ENCODE results near the gene PSME1. TPM values are rescaled to one million over a fixed set of nuclear protein-coding genes. Genes with fewer than 3 reads are reported as not detected.

The PSME1 gene
- polyA plus RNA-seq, 1 donor (not counting 4 experiments of a cell fraction or from before 2014, with no cell fraction given): 75.1 TPM

DNA sequence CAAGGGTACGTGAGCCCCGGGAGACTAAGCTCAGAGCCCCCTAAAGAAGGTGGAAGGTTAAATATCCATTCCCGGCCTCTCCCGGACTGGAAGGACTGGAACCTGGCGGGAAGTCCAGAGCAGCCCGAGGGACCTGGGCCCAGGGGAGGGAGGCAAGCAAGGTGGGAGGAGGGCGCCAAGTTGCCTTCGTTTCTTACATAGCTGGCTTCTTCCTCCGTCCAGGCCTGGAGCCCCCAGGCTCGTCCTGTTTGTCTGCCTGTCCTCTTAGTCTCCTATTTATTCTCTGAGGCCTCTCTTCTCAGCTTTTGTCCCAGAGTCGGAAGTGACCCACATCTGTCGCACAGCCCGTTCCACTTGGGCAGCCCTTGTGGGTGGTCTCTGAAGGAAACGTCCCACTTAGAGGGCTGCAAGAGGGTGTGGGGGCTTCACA is 41.1 kb upstream of the PSME1 start:
- DNase-seq (ENCODE audit: low read depth, low spot score) (no peak), FAIRE-seq (no peak)
- Histone ChIP-seq H3K4me2 (ENCODE audit: control insufficient read depth, extremely low read depth, insufficient read depth, low read depth, low read length) (peak overlapping the region; percentile 85), H2AFZ (ENCODE audit: control insufficient read depth, low read length) (peak overlapping the region; percentile 84), H3K9ac (ENCODE audit: control insufficient read depth, extremely low read depth, insufficient read depth, low read length) (peak overlapping the region; percentile 87), H3K9me3 (ENCODE audit: control insufficient read depth, low read depth, low read length) (no peaks in the 10 kb centered on the region), H3K27ac (ENCODE audit: control insufficient read depth, insufficient read depth, low read length) (peak overlapping the region; percentile 66), H4K20me1 (ENCODE audit: control insufficient read depth, extremely low read depth, insufficient read depth, low read length) (no peaks in the 10 kb centered on the region), H3K4me1 (ENCODE audit: control insufficient read depth, extremely low read depth, insufficient read depth, low read length) (peaks cover 17% of the 10 kb centered on the region), H3K79me2 (ENCODE audit: control insufficient read depth, insufficient read depth, low read length) (peaks cover 2% of the 10 kb centered on the region), H3K27me3 (ENCODE audit: control insufficient read depth, extremely low read depth, insufficient read depth, low read length) (no peaks in the 10 kb centered on the region), H3K9me1 (ENCODE audit: control insufficient read depth, extremely low read depth, insufficient read depth, low read length) (no peaks in the 10 kb centered on the region), H3K36me3 (ENCODE audit: control insufficient read depth in 2 of 2, extremely low read depth in 1 of 2, insufficient read depth in 2 of 2, low read length in 2 of 2) (peaks cover 0 to 12% of the 10 kb centered on the region in 2 experiments), H3K4me3 (ENCODE audit: control insufficient read depth in 2 of 3, extremely low read depth in 1 of 3, insufficient read depth in 2 of 3, low read depth in 1 of 3, low read length in 3 of 3) (peak overlapping the region; percentile 62 to 70 (median 67))
- TF ChIP-seq EZH2 (IDR thresholded peaks at IDR 0.05; ENCODE audit: low read length) (no peak), CTCF (optimal IDR thresholded peaks at IDR 0.05 in 1 of 3, IDR thresholded peaks at IDR 0.05 in 1 of 3, conservative IDR thresholded peaks at IDR 0.05 in 1 of 3; ENCODE audit: extremely low read depth in 1 of 3, insufficient read depth in 2 of 3, low read length in 3 of 3) (no peak)
- dilution Hi-C loops (cut with MboI; ENCODE audit: extremely low pct_ligation_motif_present, low sequenced_read_pairs): no loop called here

DNA sequence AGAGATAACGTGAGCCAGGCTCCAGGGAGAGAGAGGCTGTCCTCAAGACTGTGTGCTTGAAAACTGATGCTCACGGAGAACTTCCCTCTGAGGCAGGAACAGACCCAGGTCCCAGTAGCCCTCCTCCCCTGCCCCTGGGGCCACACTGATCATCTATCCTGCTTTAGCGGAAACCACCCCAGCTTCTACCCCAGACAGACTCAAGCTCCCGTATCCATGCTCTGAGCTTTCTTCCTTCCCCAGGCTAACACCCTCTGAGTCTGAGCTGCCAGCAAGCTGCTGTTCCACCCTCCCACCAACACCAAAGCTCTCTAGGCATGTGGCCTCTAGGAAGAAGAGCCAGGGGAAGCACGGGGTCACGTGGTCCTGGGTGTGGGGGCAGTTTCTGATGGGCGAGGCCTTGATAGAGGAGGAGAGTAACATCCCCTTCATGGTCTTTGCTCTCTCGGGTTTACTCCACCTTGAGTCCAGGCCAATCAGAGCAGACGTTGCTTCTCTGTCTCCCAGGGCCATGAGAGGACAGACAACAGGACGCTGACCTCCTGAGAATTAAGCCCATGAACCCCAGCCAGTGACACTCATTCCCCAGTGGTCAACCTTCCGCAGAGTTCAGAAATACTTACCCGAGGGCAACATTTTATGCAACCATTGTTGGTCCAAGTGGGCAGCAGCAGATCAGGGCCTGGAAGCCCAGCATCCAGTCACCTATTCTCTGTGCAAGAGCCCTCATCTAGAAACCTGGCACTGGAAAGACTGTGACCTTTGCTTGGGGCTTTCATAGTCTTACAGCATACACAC is 40.5 kb upstream of the PSME1 start:
- FAIRE-seq: no peak
- H3K4me2 ChIP-seq (ENCODE audit: control insufficient read depth, extremely low read depth, insufficient read depth, low read depth, low read length): peak overlapping the region; percentile 85
- H3K79me2 ChIP-seq (ENCODE audit: control insufficient read depth, insufficient read depth, low read length): peaks cover 2% of the 10 kb centered on the region
- H3K27ac ChIP-seq (ENCODE audit: control insufficient read depth, insufficient read depth, low read length): peak overlapping the region; percentile 66
- H3K9me3 ChIP-seq (ENCODE audit: control insufficient read depth, low read depth, low read length): no peaks in the 10 kb centered on the region
- peak overlapping the region; percentile 87 for H3K9ac ChIP-seq (ENCODE audit: control insufficient read depth, extremely low read depth, insufficient read depth, low read length)
- H3K36me3 ChIP-seq (ENCODE audit: control insufficient read depth in 2 of 2, extremely low read depth in 1 of 2, insufficient read depth in 2 of 2, low read length in 2 of 2): peaks cover 2 to 16% of the 10 kb centered on the region in 2 experiments
- H3K4me3 ChIP-seq (ENCODE audit: control insufficient read depth in 2 of 3, extremely low read depth in 1 of 3, insufficient read depth in 2 of 3, low read depth in 1 of 3, low read length in 3 of 3): peak overlapping the region; percentile 62 to 70 (median 67)
- no peaks in the 10 kb centered on the region for H3K27me3 ChIP-seq (ENCODE audit: control insufficient read depth, extremely low read depth, insufficient read depth, low read length)
- no peak for TF ChIP-seq CTCF (optimal IDR thresholded peaks at IDR 0.05 in 1 of 3, IDR thresholded peaks at IDR 0.05 in 1 of 3, conservative IDR thresholded peaks at IDR 0.05 in 1 of 3; ENCODE audit: extremely low read depth in 1 of 3, insufficient read depth in 2 of 3, low read length in 3 of 3)
- TF ChIP-seq EZH2 (IDR thresholded peaks at IDR 0.05; ENCODE audit: low read length): no peak
- dilution Hi-C loops (cut with MboI; ENCODE audit: extremely low pct_ligation_motif_present, low sequenced_read_pairs): no loop called here
- no peak for DNase-seq (ENCODE audit: low read depth, low spot score)
- H4K20me1 ChIP-seq (ENCODE audit: control insufficient read depth, extremely low read depth, insufficient read depth, low read length): no peaks in the 10 kb centered on the region
- H3K4me1 ChIP-seq (ENCODE audit: control insufficient read depth, extremely low read depth, insufficient read depth, low read length): peaks cover 17% of the 10 kb centered on the region
- H2AFZ ChIP-seq (ENCODE audit: control insufficient read depth, low read length): peak overlapping the region; percentile 84
- H3K9me1 ChIP-seq (ENCODE audit: control insufficient read depth, extremely low read depth, insufficient read depth, low read length): no peaks in the 10 kb centered on the region

All from keratinocyte (primary cell).